ENCODE measurements around the gene DIP2C.

Gene DIP2C

DNA sequence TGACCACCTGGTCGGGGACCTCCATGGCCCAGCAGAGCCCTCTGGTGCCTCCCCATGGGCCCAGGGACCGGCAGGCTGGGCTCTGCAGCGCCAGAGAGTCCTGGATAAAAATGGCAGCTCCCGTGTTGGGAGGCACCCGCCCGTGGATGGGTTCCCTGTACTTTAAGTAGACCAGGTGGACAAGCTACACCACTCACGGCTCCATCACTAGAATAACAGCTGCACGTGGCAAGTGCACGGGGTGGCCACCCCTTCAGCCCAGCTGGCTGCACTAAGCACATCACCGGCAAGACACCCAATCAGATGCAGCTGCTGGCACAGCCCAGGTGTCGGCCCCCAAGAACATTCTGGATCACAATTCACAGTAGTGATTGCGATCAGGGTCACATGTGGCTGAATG, 69.8 kb downstream of the DIP2C start:
- H3K9me3 ChIP-seq (ENCODE audit: severe bottlenecking) = no peaks in the 10 kb centered on the region
- H3K27ac ChIP-seq = no peak overlapping the region
- TF ChIP-seq, protein P1, sequence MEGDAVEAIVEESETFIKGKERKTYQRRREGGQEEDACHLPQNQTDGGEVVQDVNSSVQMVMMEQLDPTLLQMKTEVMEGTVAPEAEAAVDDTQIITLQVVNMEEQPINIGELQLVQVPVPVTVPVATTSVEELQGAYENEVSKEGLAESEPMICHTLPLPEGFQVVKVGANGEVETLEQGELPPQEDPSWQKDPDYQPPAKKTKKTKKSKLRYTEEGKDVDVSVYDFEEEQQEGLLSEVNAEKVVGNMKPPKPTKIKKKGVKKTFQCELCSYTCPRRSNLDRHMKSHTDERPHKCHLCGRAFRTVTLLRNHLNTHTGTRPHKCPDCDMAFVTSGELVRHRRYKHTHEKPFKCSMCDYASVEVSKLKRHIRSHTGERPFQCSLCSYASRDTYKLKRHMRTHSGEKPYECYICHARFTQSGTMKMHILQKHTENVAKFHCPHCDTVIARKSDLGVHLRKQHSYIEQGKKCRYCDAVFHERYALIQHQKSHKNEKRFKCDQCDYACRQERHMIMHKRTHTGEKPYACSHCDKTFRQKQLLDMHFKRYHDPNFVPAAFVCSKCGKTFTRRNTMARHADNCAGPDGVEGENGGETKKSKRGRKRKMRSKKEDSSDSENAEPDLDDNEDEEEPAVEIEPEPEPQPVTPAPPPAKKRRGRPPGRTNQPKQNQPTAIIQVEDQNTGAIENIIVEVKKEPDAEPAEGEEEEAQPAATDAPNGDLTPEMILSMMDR (IDR thresholded peaks at IDR 0.05; ENCODE audit: low read depth, low read length) = no peak
- H3K4me3 ChIP-seq (ENCODE audit: low read depth, low read length) = no peak overlapping the region
- DNase-seq = no peak
- no peaks in the 10 kb centered on the region for H3K36me3 ChIP-seq
- no peaks in the 10 kb centered on the region for H3K27me3 ChIP-seq (ENCODE audit: insufficient read depth, low read depth, severe bottlenecking)

DNA sequence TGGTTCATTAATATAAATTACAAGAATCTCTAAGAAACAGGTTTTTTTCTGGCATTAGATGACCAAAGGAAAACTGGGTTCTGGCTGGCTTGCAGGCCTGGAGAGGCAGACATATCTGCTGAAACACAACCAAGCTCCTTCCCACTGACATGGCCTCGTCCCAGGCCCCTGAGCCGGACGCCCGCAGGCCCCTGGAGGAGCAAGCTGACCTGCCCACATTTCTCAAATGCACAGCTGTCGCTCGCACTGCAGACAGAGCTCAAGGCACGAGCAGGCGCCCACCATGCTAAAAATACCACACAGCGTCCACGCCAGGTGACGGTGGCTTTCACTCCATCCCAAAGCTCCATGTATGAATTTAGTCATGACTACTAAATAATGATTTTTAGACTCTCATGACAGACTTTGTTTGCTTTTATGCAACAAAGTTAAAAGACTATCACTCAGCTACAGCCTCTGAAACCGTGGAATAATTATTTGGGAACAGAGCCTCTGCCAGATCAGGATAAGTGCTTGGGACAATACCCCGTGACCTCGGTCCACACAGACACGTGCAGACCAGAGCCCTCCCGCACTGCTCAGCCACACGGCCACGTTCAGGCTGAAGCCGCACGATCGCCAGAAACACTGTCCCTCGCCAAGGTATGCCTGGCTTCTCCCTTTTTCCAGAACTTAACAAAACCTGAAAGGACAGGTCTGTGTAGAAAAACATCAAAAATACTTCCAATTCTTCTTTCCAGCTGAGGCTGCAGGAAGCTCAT, 71.1 kb downstream of the DIP2C start:
- H3K27ac ChIP-seq = no peak overlapping the region
- TF ChIP-seq, protein P1 (IDR thresholded peaks at IDR 0.05; ENCODE audit: low read depth, low read length) = no peak
- H3K27me3 ChIP-seq (ENCODE audit: insufficient read depth, low read depth, severe bottlenecking) = no peaks in the 10 kb centered on the region
- H3K9me3 ChIP-seq (ENCODE audit: severe bottlenecking) = no peaks in the 10 kb centered on the region
- no peak overlapping the region for H3K4me3 ChIP-seq (ENCODE audit: low read depth, low read length)
- no peaks in the 10 kb centered on the region for H3K36me3 ChIP-seq
- DNase-seq = no peak

DNA sequence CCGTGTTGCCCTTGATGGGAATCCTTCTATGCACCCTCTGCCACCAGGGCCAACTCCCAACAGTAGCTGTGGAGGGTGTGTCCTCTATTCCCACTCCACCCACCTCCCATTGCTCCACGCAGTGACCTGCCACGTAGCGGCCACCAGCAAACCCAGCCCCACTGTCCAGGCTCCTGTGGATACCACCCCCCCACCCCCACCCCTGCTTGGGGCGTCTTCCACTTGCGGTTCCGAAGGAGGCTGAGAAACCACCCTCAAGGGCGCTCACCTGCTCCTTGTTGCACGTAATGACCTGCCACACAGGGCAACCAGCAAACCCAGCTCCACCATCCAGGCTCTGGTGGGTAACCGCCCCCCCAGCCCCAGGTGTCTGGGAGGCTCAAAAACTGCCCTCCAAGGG, 72.0 kb downstream of the DIP2C start:
- no peaks in the 10 kb centered on the region for H3K27me3 ChIP-seq (ENCODE audit: insufficient read depth, low read depth, severe bottlenecking)
- H3K9me3 ChIP-seq (ENCODE audit: severe bottlenecking) = no peaks in the 10 kb centered on the region
- TF ChIP-seq, protein P1 (IDR thresholded peaks at IDR 0.05; ENCODE audit: low read depth, low read length) = no peak
- no peak overlapping the region for H3K4me3 ChIP-seq (ENCODE audit: low read depth, low read length)
- H3K27ac ChIP-seq = no peak overlapping the region
- DNase-seq = no peak
- no peaks in the 10 kb centered on the region for H3K36me3 ChIP-seq

DNA sequence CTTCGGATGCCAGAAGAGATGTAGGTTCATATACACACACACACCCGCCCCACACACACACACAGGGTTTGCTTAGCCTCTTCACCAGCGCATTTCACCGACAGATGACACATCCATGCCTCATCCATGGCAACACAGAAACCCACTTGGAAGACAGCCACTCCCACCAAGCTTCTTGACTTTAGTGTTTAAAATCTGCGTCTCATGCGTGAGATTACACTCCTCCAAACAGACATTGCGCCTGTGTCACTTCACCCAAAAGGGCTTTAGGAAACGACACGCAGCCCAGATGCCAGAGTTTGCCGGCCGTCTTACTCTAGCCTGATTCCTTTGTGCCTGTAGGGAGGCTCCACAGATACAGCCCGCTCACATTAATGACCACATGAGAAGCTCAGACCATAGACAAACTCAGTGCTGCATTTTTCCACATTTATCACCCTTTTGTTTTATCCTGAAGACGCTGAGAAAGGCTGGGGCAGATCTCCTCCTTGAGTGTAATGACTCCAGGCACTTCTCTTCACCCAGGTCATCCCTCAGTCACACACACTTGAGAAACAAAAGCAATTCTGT, 73.8 kb downstream of the DIP2C start:
- DNase-seq = no peak
- TF ChIP-seq, protein P1 (IDR thresholded peaks at IDR 0.05; ENCODE audit: low read depth, low read length) = no peak
- Histone ChIP-seq H3K9me3 (ENCODE audit: severe bottlenecking) (no peaks in the 10 kb centered on the region), H3K27ac (no peak overlapping the region), H3K4me3 (ENCODE audit: low read depth, low read length) (no peak overlapping the region), H3K36me3 (no peaks in the 10 kb centered on the region), H3K27me3 (ENCODE audit: insufficient read depth, low read depth, severe bottlenecking) (no peaks in the 10 kb centered on the region)

DNA sequence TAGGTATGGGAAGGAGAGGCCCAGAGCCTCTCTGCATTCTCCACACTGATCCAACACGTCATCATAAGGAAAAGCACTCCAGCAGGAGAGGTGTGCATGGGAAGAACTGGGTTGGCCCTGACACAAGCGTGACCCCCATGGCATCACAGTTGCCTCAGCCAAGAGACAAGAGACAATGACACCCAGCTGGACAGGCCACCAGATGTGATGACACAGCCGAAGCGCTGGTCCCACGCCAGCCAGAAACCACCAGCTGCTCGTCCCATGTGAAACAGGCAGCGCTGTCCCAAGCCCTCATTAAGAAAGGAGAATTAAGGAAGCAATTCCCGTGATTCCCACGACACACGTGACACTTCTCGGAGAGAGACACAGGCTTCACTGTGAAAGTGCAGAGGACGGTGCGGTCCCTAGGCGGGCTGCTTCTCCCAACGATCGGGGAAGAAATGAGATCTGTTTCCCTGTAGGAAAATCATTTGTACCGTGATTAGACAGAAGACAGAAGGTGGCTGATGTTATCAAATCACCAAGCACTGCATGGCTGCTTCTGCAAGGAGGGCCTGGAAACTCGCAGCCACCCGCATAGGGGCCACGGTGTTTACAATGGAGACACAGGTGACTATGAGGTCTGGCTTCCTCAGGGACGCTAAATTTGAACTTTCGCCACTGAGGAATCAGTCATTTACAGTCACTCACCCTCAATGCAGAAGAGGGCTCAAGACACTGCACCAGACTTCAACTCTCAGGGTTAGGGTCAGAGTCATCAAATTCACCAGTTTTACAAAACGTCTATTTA, 74.5 kb downstream of the DIP2C start:
- DNase-seq = no peak
- TF ChIP-seq, protein P1 (IDR thresholded peaks at IDR 0.05; ENCODE audit: low read depth, low read length) = no peak
- Histone ChIP-seq H3K36me3 (no peaks in the 10 kb centered on the region), H3K9me3 (ENCODE audit: severe bottlenecking) (no peaks in the 10 kb centered on the region), H3K4me3 (ENCODE audit: low read depth, low read length) (no peak overlapping the region), H3K27me3 (ENCODE audit: insufficient read depth, low read depth, severe bottlenecking) (no peaks in the 10 kb centered on the region), H3K27ac (no peak overlapping the region)

All from WERI-Rb-1 (cell line).